ENCODE data around the gene SLC9A9. TPM values are rescaled to one million over a fixed set of nuclear protein-coding genes. Genes with fewer than 3 reads are reported as not detected.

SLC9A9 gene
- total and polyA plus RNA-seq, 9 of the 15 experiments (the other 6 are each of a cell fraction or from before 2014, with no cell fraction given): 0.03 to 0.13 TPM; not detected in 7

DNA sequence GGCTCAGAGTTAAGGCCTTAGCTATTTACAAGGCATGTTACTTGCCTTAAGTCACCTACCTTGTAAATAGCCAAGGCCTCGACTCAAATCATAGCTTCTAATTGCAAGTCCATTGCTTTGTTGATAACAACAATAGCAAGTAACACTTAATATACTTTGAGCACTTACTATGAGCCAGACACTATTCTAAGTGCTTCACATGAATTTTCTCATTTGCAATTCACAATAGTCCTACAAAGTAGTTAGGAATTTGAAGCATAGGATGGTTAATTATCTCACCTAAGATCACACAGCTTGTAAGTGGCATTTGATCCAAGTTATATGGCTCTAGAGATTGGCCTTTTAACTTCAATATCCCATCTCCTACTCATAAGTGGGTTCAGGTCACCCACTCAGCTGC, 28.4 kb downstream of the SLC9A9 start:
- H3K27ac ChIP-seq (ENCODE audit: extremely low read depth, low read depth, low read length): no peak overlapping the region
- in situ Hi-C loops (cut with MboI): no loop called here

DNA sequence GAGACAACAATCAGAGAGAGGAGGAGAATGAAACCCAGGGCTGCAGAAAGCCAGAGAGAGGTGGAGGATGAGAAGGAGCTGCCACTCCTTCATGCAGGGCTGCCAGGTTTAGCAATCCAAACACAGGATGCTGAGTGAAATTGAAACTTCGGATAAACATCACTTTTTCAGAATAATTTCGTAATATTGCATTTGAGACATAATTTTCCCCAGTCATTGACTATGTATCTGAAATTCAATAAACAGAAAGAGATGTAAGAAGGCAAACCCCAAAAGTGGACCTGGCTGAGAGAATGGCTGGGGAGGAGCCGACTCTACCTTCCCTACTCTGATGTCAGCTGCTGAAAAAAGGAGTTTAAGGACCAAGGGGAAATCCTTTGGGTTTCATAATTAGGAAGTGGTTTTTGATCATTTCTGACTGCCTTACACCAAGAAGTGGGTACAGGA, 33.8 kb downstream of the SLC9A9 start:
- Histone ChIP-seq H2AFZ (ENCODE audit: low read depth, low read length) (no peak overlapping the region), H3K4me1 (replicated peaks in 1 of 2; ENCODE audit: control insufficient read depth in 2 of 2, insufficient read depth in 2 of 2, low read length in 2 of 2) (no peaks in the 10 kb centered on the region), H3K4me3 (no peak overlapping the region), H3K9ac (ENCODE audit: insufficient read depth in 1 of 2, low read depth in 2 of 2, low read length in 2 of 2) (no peak overlapping the region), H3K9me1 (ENCODE audit: control insufficient read depth, insufficient read depth, low read length) (no peaks in the 10 kb centered on the region), H3K4me2 (ENCODE audit: insufficient read depth, low read length) (no peak overlapping the region), H3K36me3 (ENCODE audit: control insufficient read depth, insufficient read depth, low read length) (no peaks in the 10 kb centered on the region), H4K20me1 (replicated peaks; ENCODE audit: control insufficient read depth, insufficient read depth, low read length) (no peaks in the 10 kb centered on the region), H3K27me3 (ENCODE audit: control insufficient read depth in 2 of 2, insufficient read depth in 2 of 2, low read length in 2 of 2) (no peaks in the 10 kb centered on the region; a peak in 1 of 5 replicates), H3K9me3 (replicated peaks; ENCODE audit: control insufficient read depth, insufficient read depth, low read depth, low read length) (no peaks in the 10 kb centered on the region), H3K79me2 (ENCODE audit: control insufficient read depth, insufficient read depth, low read length) (no peaks in the 10 kb centered on the region), H3K27ac (ENCODE audit: extremely low read depth, low read depth, low read length) (no peak overlapping the region)
- WGBS (ENCODE audit: insufficient coverage, low coverage, missing lambda C conversion rate): 0% methylated on average over 3 of the region's 3 CpGs
- no TSS peak for BruUV-seq (replicated peaks)
- intact Hi-C loops (cut with micrococcal nuclease) (no loop called here), in situ Hi-C loops (cut with MboI) (no loop called here)
- POLR2A ChIA-PET: no interaction called here
- ATAC-seq (no peak), FAIRE-seq (no peak), DNase-seq (ENCODE audit: extremely low read depth in 1 of 4, low spot score in 3 of 4) (no peak)
- CTCF ChIA-PET (ENCODE audit: low intra/inter-chr PET ratio): no interaction called here
- TF ChIP-seq, protein P1, sequence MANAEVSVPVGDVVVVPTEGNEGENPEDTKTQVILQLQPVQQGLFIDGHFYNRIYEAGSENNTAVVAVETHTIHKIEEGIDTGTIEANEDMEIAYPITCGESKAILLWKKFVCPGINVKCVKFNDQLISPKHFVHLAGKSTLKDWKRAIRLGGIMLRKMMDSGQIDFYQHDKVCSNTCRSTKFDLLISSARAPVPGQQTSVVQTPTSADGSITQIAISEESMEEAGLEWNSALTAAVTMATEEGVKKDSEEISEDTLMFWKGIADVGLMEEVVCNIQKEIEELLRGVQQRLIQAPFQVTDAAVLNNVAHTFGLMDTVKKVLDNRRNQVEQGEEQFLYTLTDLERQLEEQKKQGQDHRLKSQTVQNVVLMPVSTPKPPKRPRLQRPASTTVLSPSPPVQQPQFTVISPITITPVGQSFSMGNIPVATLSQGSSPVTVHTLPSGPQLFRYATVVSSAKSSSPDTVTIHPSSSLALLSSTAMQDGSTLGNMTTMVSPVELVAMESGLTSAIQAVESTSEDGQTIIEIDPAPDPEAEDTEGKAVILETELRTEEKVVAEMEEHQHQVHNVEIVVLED (CRISPR knock-in tag; IDR thresholded peaks at IDR 0.05): no peak
- TF ChIP-seq, protein P2, sequence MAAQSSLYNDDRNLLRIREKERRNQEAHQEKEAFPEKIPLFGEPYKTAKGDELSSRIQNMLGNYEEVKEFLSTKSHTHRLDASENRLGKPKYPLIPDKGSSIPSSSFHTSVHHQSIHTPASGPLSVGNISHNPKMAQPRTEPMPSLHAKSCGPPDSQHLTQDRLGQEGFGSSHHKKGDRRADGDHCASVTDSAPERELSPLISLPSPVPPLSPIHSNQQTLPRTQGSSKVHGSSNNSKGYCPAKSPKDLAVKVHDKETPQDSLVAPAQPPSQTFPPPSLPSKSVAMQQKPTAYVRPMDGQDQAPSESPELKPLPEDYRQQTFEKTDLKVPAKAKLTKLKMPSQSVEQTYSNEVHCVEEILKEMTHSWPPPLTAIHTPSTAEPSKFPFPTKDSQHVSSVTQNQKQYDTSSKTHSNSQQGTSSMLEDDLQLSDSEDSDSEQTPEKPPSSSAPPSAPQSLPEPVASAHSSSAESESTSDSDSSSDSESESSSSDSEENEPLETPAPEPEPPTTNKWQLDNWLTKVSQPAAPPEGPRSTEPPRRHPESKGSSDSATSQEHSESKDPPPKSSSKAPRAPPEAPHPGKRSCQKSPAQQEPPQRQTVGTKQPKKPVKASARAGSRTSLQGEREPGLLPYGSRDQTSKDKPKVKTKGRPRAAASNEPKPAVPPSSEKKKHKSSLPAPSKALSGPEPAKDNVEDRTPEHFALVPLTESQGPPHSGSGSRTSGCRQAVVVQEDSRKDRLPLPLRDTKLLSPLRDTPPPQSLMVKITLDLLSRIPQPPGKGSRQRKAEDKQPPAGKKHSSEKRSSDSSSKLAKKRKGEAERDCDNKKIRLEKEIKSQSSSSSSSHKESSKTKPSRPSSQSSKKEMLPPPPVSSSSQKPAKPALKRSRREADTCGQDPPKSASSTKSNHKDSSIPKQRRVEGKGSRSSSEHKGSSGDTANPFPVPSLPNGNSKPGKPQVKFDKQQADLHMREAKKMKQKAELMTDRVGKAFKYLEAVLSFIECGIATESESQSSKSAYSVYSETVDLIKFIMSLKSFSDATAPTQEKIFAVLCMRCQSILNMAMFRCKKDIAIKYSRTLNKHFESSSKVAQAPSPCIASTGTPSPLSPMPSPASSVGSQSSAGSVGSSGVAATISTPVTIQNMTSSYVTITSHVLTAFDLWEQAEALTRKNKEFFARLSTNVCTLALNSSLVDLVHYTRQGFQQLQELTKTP (IDR thresholded peaks at IDR 0.05; ENCODE audit: low read depth in 1 of 2, partially characterized antibody in 2 of 2): no peak
- TF ChIP-seq ATF1 (CRISPR knock-in tag; IDR thresholded peaks at IDR 0.05) (no peak), ATF1 (tag; IDR thresholded peaks at IDR 0.05) (no peak), ILF3 (IDR thresholded peaks at IDR 0.05; ENCODE audit: borderline replicate concordance) (no peak), SMAD2 (IDR thresholded peaks at IDR 0.05; ENCODE audit: low read depth, low read length) (no peak), ESRRB (CRISPR knock-in tag; IDR thresholded peaks at IDR 0.05; ENCODE audit: borderline replicate concordance) (no peak), HNRNPLL (IDR thresholded peaks at IDR 0.05; ENCODE audit: low read depth, low read length, poor library complexity, severe bottlenecking) (no peak)

More for the DNA sequence above, 28.4 kb downstream of the SLC9A9 start:
- Histone ChIP-seq H3K79me2 (ENCODE audit: control insufficient read depth, insufficient read depth, low read length) (no peaks in the 10 kb centered on the region), H3K4me3 (no peak overlapping the region), H3K4me1 (replicated peaks in 1 of 2; ENCODE audit: control insufficient read depth in 2 of 2, insufficient read depth in 2 of 2, low read length in 2 of 2) (no peaks in the 10 kb centered on the region), H3K9me3 (replicated peaks; ENCODE audit: control insufficient read depth, insufficient read depth, low read depth, low read length) (no peaks in the 10 kb centered on the region), H3K4me2 (ENCODE audit: insufficient read depth, low read length) (no peak overlapping the region), H3K9ac (ENCODE audit: insufficient read depth in 1 of 2, low read depth in 2 of 2, low read length in 2 of 2) (no peak overlapping the region), H3K36me3 (ENCODE audit: control insufficient read depth, insufficient read depth, low read length) (no peaks in the 10 kb centered on the region), H3K9me1 (ENCODE audit: control insufficient read depth, insufficient read depth, low read length) (no peaks in the 10 kb centered on the region), H3K27me3 (ENCODE audit: control insufficient read depth in 2 of 2, insufficient read depth in 2 of 2, low read length in 2 of 2) (no peaks in the 10 kb centered on the region), H4K20me1 (replicated peaks; ENCODE audit: control insufficient read depth, insufficient read depth, low read length) (no peaks in the 10 kb centered on the region), H2AFZ (ENCODE audit: low read depth, low read length) (no peak overlapping the region)
- CTCF ChIA-PET (ENCODE audit: low intra/inter-chr PET ratio): no interaction called here
- POLR2A ChIA-PET: no interaction called here
- TF ChIP-seq CREM (IDR thresholded peaks at IDR 0.05; ENCODE audit: low read depth): no peak
- no peak for ATAC-seq
- BruUV-seq (replicated peaks): no TSS peak
- no peak for FAIRE-seq
- no peak for DNase-seq (ENCODE audit: extremely low read depth in 1 of 4, low spot score in 3 of 4)
- intact Hi-C loops (cut with micrococcal nuclease): no loop called here
- 0% methylated on average over 1 of the region's 1 CpG for WGBS (ENCODE audit: insufficient coverage, low coverage, missing lambda C conversion rate)
